ENCODE results near the gene PLEKHM3. TPM values are rescaled to one million over a fixed set of nuclear protein-coding genes. Genes with fewer than 3 reads are reported as not detected.

Gene PLEKHM3
- total and polyA plus RNA-seq, 2 of the 13 experiments (the other 11 are each of a cell fraction or from before 2014, with no cell fraction given), result 4.5 to 4.7 TPM

DNA sequence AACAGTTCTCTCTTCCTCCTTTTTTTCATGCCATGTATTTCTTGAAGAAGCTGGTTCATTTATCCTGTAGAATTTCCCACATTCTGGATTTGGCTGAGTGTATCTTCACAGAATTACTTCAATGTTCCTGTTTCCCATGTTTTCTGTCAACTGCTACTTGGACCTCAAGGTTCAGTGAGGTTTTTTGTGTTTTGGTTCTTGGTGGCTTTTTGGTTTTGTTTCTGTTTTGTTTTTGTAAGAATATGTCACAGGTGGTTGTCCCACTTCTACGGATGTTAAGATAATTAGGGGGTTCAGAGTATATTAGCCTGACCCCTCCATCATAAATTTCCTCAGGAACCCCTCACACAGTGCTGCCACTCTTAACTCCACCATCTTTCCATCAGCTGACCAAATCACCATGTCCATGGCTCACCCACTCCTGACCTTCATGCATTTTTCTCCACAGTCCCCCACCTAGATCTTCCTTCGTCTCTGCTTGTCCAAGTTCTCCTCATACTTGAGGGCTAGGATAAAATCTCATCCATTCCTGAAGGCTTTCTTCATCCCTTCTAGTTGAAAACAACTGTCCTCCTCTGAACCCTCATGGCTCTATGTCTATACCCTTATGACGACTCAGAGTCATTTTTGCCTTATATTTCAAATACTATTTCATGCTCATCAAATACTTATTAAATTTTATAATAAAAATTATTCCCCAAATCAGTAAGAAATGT, 40.4 kb downstream of the PLEKHM3 start:
- H3K4me3 ChIP-seq (replicated peaks in 1 of 3; ENCODE audit: insufficient read depth in 1 of 3, low read depth in 2 of 3, low read length in 3 of 3), result no peak overlapping the region
- no peak overlapping the region for H3K4me2 ChIP-seq (ENCODE audit: low read depth, low read length)
- H3K9me3 ChIP-seq (ENCODE audit: low read length), result no peaks in the 10 kb centered on the region
- H3K27ac ChIP-seq (ENCODE audit: extremely low read length, insufficient read depth, low read length), result no peak overlapping the region
- no peak for FAIRE-seq
- in situ Hi-C loops (cut with HindIII; ENCODE audit: extremely low pct_ligation_motif_present, low pct_unique_long_range_greater_than_20kb), result no loop called here
- ATAC-seq, result no peak
- no peaks in the 10 kb centered on the region for H3K79me2 ChIP-seq (ENCODE audit: insufficient read depth, low read length)
- ChIA-PET POLR2A (no interaction called here), CTCF (ENCODE audit: low intra/inter-chr PET ratio, low total read pairs) (no interaction called here)
- H3K27me3 ChIP-seq (ENCODE audit: control insufficient read depth in 1 of 2, insufficient read depth in 2 of 2, low read length in 2 of 2), result no peaks in the 10 kb centered on the region
- no peak overlapping the region for H2AFZ ChIP-seq (ENCODE audit: low read length)
- DNase-seq (ENCODE audit: low spot score), result no peak
- WGBS (ENCODE audit: low lambda C conversion rate), result 94% methylated on average over 3 of the region's 3 CpGs
- TF ChIP-seq, protein P1, sequence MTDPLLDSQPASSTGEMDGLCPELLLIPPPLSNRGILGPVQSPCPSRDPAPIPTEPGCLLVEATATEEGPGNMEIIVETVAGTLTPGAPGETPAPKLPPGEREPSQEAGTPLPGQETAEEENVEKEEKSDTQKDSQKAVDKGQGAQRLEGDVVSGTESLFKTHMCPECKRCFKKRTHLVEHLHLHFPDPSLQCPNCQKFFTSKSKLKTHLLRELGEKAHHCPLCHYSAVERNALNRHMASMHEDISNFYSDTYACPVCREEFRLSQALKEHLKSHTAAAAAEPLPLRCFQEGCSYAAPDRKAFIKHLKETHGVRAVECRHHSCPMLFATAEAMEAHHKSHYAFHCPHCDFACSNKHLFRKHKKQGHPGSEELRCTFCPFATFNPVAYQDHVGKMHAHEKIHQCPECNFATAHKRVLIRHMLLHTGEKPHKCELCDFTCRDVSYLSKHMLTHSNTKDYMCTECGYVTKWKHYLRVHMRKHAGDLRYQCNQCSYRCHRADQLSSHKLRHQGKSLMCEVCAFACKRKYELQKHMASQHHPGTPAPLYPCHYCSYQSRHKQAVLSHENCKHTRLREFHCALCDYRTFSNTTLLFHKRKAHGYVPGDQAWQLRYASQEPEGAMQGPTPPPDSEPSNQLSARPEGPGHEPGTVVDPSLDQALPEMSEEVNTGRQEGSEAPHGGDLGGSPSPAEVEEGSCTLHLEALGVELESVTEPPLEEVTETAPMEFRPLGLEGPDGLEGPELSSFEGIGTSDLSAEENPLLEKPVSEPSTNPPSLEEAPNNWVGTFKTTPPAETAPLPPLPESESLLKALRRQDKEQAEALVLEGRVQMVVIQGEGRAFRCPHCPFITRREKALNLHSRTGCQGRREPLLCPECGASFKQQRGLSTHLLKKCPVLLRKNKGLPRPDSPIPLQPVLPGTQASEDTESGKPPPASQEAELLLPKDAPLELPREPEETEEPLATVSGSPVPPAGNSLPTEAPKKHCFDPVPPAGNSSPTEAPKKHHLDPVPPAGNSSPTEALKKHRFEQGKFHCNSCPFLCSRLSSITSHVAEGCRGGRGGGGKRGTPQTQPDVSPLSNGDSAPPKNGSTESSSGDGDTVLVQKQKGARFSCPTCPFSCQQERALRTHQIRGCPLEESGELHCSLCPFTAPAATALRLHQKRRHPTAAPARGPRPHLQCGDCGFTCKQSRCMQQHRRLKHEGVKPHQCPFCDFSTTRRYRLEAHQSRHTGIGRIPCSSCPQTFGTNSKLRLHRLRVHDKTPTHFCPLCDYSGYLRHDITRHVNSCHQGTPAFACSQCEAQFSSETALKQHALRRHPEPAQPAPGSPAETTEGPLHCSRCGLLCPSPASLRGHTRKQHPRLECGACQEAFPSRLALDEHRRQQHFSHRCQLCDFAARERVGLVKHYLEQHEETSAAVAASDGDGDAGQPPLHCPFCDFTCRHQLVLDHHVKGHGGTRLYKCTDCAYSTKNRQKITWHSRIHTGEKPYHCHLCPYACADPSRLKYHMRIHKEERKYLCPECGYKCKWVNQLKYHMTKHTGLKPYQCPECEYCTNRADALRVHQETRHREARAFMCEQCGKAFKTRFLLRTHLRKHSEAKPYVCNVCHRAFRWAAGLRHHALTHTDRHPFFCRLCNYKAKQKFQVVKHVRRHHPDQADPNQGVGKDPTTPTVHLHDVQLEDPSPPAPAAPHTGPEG (CRISPR knock-in tag; IDR thresholded peaks at IDR 0.05), result no peak
- TF ChIP-seq ZNF878 (CRISPR knock-in tag; IDR thresholded peaks at IDR 0.05), result no peak
- TF ChIP-seq, protein P2, sequence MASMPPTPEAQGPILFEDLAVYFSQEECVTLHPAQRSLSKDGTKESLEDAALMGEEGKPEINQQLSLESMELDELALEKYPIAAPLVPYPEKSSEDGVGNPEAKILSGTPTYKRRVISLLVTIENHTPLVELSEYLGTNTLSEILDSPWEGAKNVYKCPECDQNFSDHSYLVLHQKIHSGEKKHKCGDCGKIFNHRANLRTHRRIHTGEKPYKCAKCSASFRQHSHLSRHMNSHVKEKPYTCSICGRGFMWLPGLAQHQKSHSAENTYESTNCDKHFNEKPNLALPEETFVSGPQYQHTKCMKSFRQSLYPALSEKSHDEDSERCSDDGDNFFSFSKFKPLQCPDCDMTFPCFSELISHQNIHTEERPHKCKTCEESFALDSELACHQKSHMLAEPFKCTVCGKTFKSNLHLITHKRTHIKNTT (CRISPR knock-in tag; IDR thresholded peaks at IDR 0.05), result no peak
- no peak for TF ChIP-seq ZNF121 (CRISPR knock-in tag; IDR thresholded peaks at IDR 0.05)
- no peak for TF ChIP-seq SAP130 (CRISPR knock-in tag; IDR thresholded peaks at IDR 0.05; ENCODE audit: low read depth)
- no peak for TF ChIP-seq CHD2 (IDR thresholded peaks at IDR 0.05; ENCODE audit: low read depth, low read length)
- TF ChIP-seq ZNF564 (CRISPR knock-in tag; IDR thresholded peaks at IDR 0.05), result no peak
- no peak for TF ChIP-seq SOX13 (IDR thresholded peaks at IDR 0.05)
- TF ChIP-seq SOX13 (CRISPR knock-in tag; conservative IDR thresholded peaks at IDR 0.05 in 1 of 2, IDR thresholded peaks at IDR 0.05 in 1 of 2), result no peak
- no peak for TF ChIP-seq ZNF430 (CRISPR knock-in tag; IDR thresholded peaks at IDR 0.05)
- no peak for TF ChIP-seq RNF2 (conservative IDR thresholded peaks at IDR 0.05; ENCODE audit: low read depth)
- no peak for TF ChIP-seq NCOR1 (IDR thresholded peaks at IDR 0.05; ENCODE audit: borderline replicate concordance, low read length)
- no peak for TF ChIP-seq ZNF460 (CRISPR knock-in tag; IDR thresholded peaks at IDR 0.05; ENCODE audit: borderline replicate concordance)
- H3K4me1 ChIP-seq (ENCODE audit: insufficient read depth, low read length), result no peaks in the 10 kb centered on the region
- intact Hi-C loops (cut with micrococcal nuclease; ENCODE audit: unreplicated experiment), result no loop called here
- no peaks in the 10 kb centered on the region for H3K36me3 ChIP-seq (replicated peaks in 1 of 2; ENCODE audit: control insufficient read depth in 1 of 2, insufficient read depth in 2 of 2, low read length in 2 of 2)
- H4K20me1 ChIP-seq (ENCODE audit: insufficient read depth, low read length), result no peaks in the 10 kb centered on the region
- BruUV-seq (replicated peaks), result no TSS peak
- no peak overlapping the region for H3K9ac ChIP-seq (ENCODE audit: insufficient read depth, low read depth, low read length)

All from HepG2 (cell line).